Measurements from ENCODE around the gene TMEM222. TPM values are rescaled to one million over a fixed set of nuclear protein-coding genes. Genes with fewer than 3 reads are reported as not detected.

TMEM222 gene
- total RNA-seq, 1 donor from 2014 or later: 43.5 TPM

GRCh38 chr1:27348861-27349783 is 27.2 kb downstream of the TMEM222 start:
- peaks cover 13% of the 10 kb centered on the region for H3K27me3 Mint-ChIP-seq (ENCODE audit: unreplicated experiment)
- H3K4me3 Mint-ChIP-seq (ENCODE audit: unreplicated experiment): no peak overlapping the region
- DNase-seq (ENCODE audit: low spot score): peak; percentile 32
- peaks cover 3% of the 10 kb centered on the region for H3K36me3 Mint-ChIP-seq (ENCODE audit: low read depth, unreplicated experiment)
- H3K27ac Mint-ChIP-seq (ENCODE audit: unreplicated experiment): no peak overlapping the region
- H3K4me1 Mint-ChIP-seq (ENCODE audit: unreplicated experiment): no peaks in the 10 kb centered on the region
- no peaks in the 10 kb centered on the region for H3K9me3 Mint-ChIP-seq (ENCODE audit: unreplicated experiment)
- TF ChIP-seq CTCF (IDR thresholded peaks at IDR 0.05; ENCODE audit: unreplicated experiment): no peak

- Mint-ChIP-seq H3K36me3 (ENCODE audit: low read depth, unreplicated experiment) (peaks cover 3% of the 10 kb centered on the region), H3K4me3 (ENCODE audit: unreplicated experiment) (no peak overlapping the region), H3K27me3 (ENCODE audit: unreplicated experiment) (peaks cover 13% of the 10 kb centered on the region), H3K27ac (ENCODE audit: unreplicated experiment) (no peak overlapping the region), H3K9me3 (ENCODE audit: unreplicated experiment) (no peaks in the 10 kb centered on the region), H3K4me1 (ENCODE audit: unreplicated experiment) (no peaks in the 10 kb centered on the region)
- TF ChIP-seq CTCF (IDR thresholded peaks at IDR 0.05; ENCODE audit: unreplicated experiment): no peak
- no peak for DNase-seq (ENCODE audit: low spot score)
Observed at GRCh38 chr1:27349784-27350662, 28.1 kb downstream of the TMEM222 start.

GRCh38 chr1:27350663-27351540 is 28.9 kb downstream of the TMEM222 start:
- no peak overlapping the region for H3K27ac Mint-ChIP-seq (ENCODE audit: unreplicated experiment)
- DNase-seq (ENCODE audit: low spot score): peak; percentile 56

GRCh38 chr1:27351541-27352107 is 29.7 kb downstream of the TMEM222 start:
- no peak for DNase-seq (ENCODE audit: low spot score)
- H3K9me3 Mint-ChIP-seq (ENCODE audit: unreplicated experiment): no peaks in the 10 kb centered on the region
- no peaks in the 10 kb centered on the region for H3K4me1 Mint-ChIP-seq (ENCODE audit: unreplicated experiment)
- no peak for TF ChIP-seq CTCF (IDR thresholded peaks at IDR 0.05; ENCODE audit: unreplicated experiment)
- H3K27me3 Mint-ChIP-seq (ENCODE audit: unreplicated experiment): peaks cover 8% of the 10 kb centered on the region
- no peak overlapping the region for H3K4me3 Mint-ChIP-seq (ENCODE audit: unreplicated experiment)
- H3K36me3 Mint-ChIP-seq (ENCODE audit: low read depth, unreplicated experiment): peaks cover 9% of the 10 kb centered on the region
- no peak overlapping the region for H3K27ac Mint-ChIP-seq (ENCODE audit: unreplicated experiment)

More at GRCh38 chr1:27350663-27351540, 28.9 kb downstream of the TMEM222 start:
- no peak for TF ChIP-seq CTCF (IDR thresholded peaks at IDR 0.05; ENCODE audit: unreplicated experiment)
- Mint-ChIP-seq H3K4me1 (ENCODE audit: unreplicated experiment) (no peaks in the 10 kb centered on the region), H3K36me3 (ENCODE audit: low read depth, unreplicated experiment) (peaks cover 9% of the 10 kb centered on the region), H3K27me3 (ENCODE audit: unreplicated experiment) (peaks cover 10% of the 10 kb centered on the region), H3K4me3 (ENCODE audit: unreplicated experiment) (no peak overlapping the region), H3K9me3 (ENCODE audit: unreplicated experiment) (no peaks in the 10 kb centered on the region)

All from endothelial cell (in vitro differentiated cells).